Measurements from ENCODE around the gene AGRN.
"Not testable (repeated sequence)": the region's sequence is repeated elsewhere in the genome, so short reads cannot be mapped to it uniquely, and the experiment has no call there.

Gene AGRN

GRCh38 chr1:1067284-1067859 lies 47.5 kb downstream of the AGRN start:
- no peak for DNase-seq (ENCODE audit: low spot score)

GRCh38 chr1:1067860-1068516 lies 48.1 kb downstream of the AGRN start:
- no peak for DNase-seq (ENCODE audit: low spot score)

- peak; percentile 81 for DNase-seq (ENCODE audit: low spot score)
Observed at GRCh38 chr1:1068517-1069055, 48.7 kb downstream of the AGRN start.

DNA sequence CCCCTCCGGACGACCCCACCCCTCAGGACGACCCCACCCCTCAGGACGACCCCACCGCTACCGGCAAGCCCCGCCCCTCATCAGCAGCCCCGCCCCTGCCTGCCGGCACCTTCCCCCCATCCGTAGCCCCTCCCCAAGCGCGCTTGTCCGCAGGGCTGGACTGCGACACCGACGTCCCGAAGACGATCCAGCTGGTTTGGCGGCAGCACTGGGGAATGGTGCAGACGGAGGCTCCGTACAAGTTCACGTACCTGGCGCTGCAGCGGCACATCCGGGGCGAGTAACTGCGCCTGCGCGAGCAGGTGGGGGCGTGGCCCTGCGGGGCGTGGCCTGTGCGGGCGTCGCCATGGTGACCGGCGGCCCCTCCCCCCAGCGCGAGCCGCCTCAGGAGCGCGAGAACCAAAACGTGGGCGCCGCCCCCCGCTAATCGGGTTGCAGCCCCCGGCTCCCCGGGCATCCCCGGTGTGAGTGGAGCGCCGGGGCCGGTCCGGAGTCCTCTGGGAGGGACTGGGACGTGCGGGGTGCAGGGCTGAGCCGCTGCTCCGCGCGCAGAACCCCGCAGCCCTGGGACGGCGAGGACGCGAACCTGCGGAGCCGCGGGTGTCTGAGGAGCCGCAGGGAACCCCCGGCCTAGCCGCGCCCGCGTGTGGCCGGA lies 49.3 kb downstream of the AGRN start:
- DNase-seq (ENCODE audit: low spot score), result peak; percentile 93

DNA sequence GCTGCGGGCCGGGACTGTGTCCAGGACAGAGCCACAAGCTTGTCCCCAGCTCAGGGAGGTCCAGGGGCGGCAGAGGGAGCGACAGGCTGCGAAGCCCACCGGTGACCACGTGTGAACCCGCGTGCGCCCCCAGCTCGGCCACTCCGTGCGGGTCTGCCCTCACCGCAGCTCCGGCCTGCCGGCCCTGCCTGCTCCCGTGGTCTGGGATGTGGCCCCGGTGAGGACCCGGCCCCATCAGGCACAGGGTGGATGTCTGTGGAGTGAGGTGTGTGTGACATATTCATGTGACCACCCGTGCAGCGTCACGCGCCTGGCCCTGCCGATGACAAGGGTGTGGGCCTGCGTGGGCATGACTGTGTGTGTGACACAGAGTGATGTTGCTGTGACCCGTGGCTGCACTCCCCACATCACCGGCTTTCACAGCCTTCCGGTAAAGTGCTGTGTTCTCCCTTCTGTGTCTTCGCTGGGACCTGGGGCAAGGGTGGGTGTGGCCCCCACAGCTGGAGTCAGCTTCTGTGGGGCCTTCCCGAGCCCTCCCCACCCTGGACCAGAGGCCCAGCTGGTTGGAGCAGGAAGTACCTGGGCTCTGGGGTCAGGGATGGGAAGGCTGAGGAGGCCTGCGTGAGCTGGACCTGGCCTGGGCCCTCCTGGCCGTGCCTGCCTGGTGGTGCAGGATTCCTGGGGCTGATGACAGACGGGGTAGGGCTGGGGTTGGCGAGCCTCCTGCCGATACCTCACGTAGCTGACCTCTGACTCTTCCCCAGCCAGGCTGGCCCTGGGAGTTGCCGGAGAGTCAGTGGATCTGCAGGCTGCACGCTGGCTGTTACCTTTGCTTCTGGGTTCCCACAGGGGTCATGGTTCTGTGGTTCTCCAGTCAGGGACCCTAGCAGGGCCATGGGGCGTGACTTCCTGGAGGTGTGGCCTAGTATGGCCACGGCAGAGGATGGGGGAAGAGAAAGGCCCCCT lies 50.1 kb downstream of the AGRN start:
- peak; percentile 69 for DNase-seq (ENCODE audit: low spot score)

DNA sequence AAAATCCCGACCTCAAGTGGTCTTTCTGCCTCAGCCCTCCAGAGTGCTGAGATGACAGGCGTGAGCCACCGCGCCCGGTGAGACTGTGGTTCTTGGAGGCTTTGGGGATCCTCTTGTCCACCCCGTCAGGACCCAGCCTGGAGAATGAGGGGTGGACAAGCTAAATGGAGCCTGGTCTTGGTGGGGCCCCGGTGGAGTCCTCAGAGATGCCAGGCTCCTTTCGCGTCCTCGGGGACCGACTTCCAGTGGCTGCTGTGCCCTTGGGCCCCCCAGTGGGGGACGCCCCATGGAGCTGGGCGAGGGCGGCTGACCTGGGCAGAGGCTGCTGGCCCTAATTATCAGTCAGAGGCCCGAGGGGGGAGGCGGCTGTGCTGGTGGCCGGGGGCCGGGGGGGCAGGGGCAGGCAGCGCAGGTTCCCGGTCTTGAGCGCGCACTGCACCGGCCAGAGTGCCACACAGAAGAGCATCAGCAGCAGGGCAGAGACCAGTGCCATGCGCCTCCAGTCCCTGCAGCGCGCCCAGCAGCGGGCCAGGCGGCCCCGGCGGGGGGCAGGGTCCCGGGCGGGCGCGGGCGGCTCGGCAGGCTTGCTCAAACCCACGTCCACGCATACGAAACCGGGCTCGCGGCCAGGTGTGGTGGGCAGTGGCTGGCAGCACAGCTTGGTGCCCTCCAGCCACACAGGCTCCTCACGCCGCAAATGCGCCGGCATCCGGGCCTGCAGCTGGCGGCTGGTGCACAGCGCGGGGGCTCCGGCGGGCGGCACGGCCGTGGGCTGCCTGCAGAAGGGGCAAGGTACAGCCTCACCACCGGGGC lies 51.8 kb downstream of the AGRN start:
- no peak for DNase-seq (ENCODE audit: low spot score)

DNA sequence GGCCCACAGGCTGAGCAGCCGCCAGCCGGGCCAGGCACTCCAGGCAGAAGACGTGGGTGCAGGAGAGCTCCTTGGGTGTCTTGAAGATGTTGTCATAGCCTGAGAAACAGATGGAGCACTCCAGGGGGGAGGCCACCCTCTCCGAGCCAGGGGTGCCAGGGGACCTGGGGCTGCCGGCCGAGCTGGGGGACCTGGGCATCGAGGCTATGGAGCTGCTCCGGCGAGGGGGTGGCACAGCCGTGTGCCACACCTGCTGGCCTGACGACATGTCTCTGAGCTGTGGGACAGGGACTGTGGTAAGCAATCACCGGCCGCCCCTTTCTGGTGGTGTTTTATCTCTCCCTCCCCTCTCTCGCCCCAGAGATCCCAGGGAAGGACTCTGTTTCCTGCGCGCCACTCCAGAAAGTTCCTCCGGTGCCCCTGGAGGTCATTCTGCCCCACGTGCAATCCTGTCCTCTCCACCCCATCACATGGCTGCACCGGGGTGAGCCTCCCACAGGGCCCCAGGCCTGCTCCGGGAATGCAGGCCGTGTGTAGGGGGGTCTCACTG lies 52.5 kb downstream of the AGRN start:
- no peak for DNase-seq (ENCODE audit: low spot score)

DNA sequence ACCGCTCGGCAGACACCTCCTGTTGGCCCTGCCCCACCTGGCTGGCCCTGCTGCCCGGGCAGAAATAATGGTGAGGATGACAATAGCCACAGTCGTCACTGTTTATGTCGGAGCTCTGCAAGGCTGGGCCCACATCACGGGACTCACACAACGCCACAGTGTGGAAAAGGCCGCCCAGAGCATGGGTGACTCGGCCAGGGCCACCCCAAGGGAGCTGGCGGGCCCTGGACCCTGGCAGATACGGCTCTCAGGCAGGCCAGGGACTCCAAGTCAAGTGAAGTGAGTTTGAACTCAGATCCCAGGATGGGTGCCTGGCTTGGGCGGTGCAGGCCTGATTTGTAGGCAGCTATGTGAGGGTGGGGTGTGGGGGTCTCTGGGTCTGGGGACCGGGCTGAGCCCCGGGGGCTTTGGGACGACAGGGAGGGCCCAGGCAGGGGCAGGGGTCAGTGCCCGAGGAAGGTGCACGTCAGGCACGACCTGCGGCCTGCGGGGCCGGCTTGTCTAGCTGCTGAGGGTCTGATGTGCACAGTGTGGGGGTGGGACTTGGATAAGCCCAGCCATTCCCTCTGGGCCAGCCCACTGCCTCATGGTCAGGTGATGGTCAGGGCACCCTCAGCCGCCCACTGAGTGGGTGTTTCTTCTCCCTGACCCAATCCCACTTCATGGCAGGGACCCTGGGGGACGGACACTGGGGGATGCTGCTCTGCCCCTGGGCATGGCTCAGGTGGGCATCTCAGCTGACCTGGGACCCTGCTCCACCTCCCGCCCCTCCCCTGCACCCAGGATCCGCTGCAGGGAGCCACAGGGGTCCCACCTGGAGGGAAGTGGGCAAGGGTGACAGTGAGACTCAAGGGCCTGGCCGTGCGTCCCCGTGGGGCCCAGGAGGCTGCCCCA lies 53.2 kb downstream of the AGRN start:
- no peak for DNase-seq (ENCODE audit: low spot score)

DNA sequence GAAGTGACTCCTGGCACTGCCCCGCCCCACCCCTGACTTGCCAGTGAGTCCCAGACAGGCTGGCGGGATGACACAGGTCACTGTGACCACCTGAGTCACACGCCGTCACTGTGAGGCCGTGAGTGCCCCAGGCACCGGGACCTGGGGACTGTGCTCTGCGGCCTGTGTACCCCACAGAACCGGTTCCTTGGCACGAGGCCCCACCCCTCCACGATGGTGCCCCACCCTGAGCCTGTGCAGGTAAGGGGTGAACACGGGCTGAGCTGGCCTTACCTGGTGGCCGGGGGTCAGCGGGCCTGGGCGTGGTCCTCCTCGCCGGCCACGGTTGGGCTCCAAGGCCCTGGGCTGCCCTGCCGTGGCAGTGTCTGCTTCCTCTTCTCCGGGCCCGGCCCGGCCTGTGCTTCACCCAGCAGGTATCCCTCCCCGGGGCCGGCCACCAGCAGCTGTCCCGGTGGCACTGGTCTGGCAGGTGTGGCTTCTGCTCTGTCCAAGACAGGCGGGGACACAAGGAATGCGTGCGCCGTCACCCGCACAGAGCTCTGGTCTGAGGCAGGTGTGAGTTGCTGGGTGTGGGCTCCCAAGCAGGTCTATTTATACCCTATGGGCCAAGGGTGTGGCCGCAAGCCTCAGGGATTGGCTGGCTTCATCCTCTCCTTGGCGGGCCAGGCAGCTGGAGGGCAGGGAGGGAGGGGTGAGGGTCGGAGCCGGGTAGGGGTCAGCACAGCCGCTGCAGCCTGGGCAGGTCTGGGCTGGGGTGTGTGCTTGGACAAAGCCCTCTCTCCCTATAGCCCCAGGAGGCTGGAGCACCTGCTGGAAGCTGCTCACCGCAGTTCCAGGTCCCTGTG lies 54.0 kb downstream of the AGRN start, which contains the start of gene RNF223:
RNF223 (minus strand) TSS at position 564 of the 845 bp plus-strand sequence. CDS start 1,740 bp downstream, outside the sequence.
- no peak for DNase-seq (ENCODE audit: low spot score)

- DNase-seq (ENCODE audit: low spot score), result no peak
Observed at GRCh38 chr1:1074631-1075147, 54.8 kb downstream of the AGRN start.

- DNase-seq (ENCODE audit: low spot score), result no peak
Observed at GRCh38 chr1:1075148-1075935, 55.4 kb downstream of the AGRN start.

DNA sequence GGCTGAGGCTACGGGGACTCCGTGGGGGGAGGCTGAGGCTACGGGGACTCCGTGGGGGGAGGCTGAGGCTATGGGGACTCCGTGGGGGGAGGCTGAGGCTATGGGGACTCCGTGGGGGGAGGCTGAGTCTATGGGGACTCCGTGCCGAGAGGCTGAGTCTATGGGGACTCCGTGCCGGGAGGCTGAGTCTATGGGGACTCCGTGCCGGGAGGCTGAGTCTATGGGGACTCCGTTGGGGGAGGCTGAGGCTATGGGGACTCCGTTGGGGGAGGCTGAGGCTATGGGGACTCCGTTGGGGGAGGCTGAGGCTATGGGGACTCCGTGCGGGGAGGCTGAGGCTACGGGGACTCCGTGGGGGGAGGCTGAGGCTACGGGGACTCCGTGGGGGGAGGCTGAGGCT lies 57.5 kb downstream of the AGRN start:
- DNase-seq (ENCODE audit: low spot score), result not testable (repeated sequence)

DNA sequence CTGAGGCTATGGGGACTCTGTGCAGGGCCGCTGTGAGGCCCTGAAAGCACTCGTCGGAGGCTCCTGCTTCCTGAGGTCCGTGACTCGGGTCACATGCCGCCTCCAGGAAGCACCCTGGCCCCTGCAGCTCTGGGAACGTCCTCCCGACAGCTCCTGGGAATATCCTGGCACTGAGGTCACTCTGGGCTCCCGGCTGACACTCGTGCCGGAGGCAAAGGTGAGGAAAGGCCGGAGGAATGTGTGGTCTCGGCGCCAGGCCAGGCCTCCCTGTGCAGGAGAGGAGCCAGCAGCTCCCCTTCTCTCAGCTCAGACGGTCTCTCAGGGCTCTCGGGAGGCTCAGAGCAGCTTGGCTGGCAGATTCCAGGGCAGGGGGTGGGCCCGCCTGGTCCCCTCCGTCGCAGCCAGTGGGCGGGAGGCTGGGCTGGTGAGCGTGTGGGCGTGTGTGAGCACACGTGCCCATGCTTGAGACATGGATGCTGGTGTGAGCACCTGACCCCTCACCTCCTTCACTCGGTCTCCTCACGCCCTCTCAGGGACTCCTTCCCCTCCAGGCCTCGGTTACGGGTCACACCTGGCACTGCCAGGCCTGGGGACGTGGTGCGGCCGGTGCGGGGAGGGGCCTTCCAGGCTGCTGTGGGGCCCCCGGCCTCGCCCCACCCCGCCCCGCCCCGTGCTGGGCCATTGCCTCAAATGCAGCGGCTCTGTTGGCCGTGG lies 59.6 kb downstream of the AGRN start:
- DNase-seq (ENCODE audit: low spot score), result peak; percentile 38

DNA sequence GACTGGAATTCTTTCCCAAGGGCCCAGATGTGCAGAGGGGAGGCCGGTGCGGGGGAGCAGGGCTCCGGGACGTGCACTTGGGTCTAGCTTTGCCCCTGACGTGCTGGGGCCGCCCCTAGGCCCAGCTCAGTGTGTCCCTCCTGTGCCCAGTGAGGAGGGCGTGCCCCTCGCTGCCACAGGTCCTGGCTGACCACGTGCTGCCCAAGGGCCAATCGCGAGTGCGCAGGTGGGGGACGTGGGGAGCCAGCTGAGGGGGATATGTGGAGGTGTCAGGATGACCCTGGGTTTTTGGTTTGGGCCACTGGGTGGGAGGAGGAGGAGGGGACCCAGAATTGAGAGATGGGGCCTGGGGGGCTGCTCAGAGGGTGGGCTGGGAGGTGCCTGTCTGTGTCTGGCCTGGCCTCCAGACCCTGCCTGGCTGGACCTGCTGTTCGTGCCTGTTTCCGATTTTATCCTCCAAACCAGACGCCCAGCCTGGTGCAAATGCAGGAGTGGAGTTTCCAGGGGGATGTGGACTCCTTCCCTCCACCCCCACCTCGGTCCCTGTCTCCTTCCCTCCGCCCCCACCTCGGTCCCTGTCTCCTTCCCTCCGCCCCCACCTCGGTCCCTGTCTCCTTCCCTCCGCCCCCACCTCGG lies 60.3 kb downstream of the AGRN start:
- DNase-seq (ENCODE audit: low spot score), result no peak

DNA sequence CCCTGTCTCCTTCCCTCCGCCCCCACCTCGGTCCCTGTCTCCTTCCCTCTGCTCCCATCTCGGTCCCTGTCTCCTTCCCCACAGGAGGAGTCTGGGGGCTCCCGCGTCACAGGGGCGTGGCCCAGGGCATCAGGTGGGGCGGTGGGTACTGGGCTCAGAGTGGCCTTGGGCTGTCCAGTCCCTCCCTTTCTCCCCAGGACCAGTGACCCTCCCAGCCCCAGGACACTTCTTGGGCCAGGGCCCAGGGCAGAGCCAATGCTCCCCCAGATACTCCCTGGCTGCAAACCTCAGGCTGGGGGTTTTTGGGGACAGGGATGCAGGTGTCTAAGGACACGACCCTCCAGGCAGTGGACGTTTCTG lies 61.0 kb downstream of the AGRN start:
- no peak for DNase-seq (ENCODE audit: low spot score)

Data from germinal center (tissue), 1 donor.